Measurements from ENCODE around the gene TNFSF13B. TPM values are rescaled to one million over a fixed set of nuclear protein-coding genes. Genes with fewer than 3 reads are reported as not detected.
"Not testable (repeated sequence)": the region's sequence is repeated elsewhere in the genome, so short reads cannot be mapped to it uniquely, and the experiment has no call there.

Gene TNFSF13B
- total and polyA plus RNA-seq, 4 experiments from 2014 or later = 35.8 to 54.6 (median 41.3) TPM

- H3K4me3 Mint-ChIP-seq = peak overlapping the region in 3 of 8 donors; percentile 28 to 44 (median 34)
- no peak for DNase-seq
- H3K36me3 Mint-ChIP-seq = peaks cover 23 to 35% of the 10 kb centered on the region in 2 donors
- H3K9me3 Mint-ChIP-seq = peaks cover 0 to 13% (median 7%) of the 10 kb centered on the region in 8 donors
- Histone ChIP-seq H3K9me3 (ENCODE audit: control insufficient read depth in 1 of 2, low read length in 2 of 2) (no peaks in the 10 kb centered on the region), H3K27me3 (ENCODE audit: insufficient read depth, low read length) (no peaks in the 10 kb centered on the region), H3K4me3 (ENCODE audit: low read length in 2 of 2) (no peak overlapping the region), H3K36me3 (ENCODE audit: insufficient read depth, low read length) (no peaks in the 10 kb centered on the region), H3K27ac (ENCODE audit: low read depth, low read length) (no peak overlapping the region), H3K4me1 (ENCODE audit: insufficient read depth, low read length) (peaks cover 26% of the 10 kb centered on the region)
- intact Hi-C loops (cut with micrococcal nuclease) = loop anchor here (2.0 kb wide), 2 partner anchors 35 to 79 kb away; no protein-coding TSS in a partner anchor
- peak overlapping the region in 6 of 7 donors; percentile 15 to 91 (median 44) for H3K27ac Mint-ChIP-seq
- peaks cover 10 to 31% (median 14%) of the 10 kb centered on the region in 4 donors for H3K4me1 Mint-ChIP-seq
- CTCF ChIA-PET (ENCODE audit: partially characterized antibody) = interaction anchor here (1.0 kb wide), 2 partner anchors 35 to 78 kb away, joined by 3 read pairs; no protein-coding TSS in a partner anchor
- POLR2A ChIA-PET (ENCODE audit: partially characterized antibody) = no interaction called here
- no peaks in the 10 kb centered on the region for H3K27me3 Mint-ChIP-seq
Measured at GRCh38 chr13:108305655-108306054, 36.1 kb downstream of the TNFSF13B start.

GRCh38 chr13:108306860-108307259 lies 37.3 kb downstream of the TNFSF13B start:
- peak overlapping the region in 5 of 8 donors; percentile 6 to 77 (median 43) for H3K4me3 Mint-ChIP-seq
- H3K27me3 Mint-ChIP-seq = no peaks in the 10 kb centered on the region
- POLR2A ChIA-PET (ENCODE audit: partially characterized antibody) = interaction anchor here (0.7 to 1.3 kb wide), 5 partner anchors 37 to 190 kb away, joined by 3 to 11 read pairs (median 4); partner anchors contain the start of gene TNFSF13B
- no peaks in the 10 kb centered on the region for H3K27me3 ChIP-seq (ENCODE audit: insufficient read depth, low read length)
- H3K4me1 ChIP-seq (ENCODE audit: insufficient read depth, low read length) = peaks cover 26% of the 10 kb centered on the region
- intact Hi-C loops (cut with micrococcal nuclease) = loop anchor here (2.0 kb wide), 2 partner anchors 36 to 80 kb away; no protein-coding TSS in a partner anchor
- CTCF ChIA-PET (ENCODE audit: partially characterized antibody) = interaction anchor here (0.6 to 1.0 kb wide), 2 partner anchors 201 to 575 kb away, joined by 3 to 5 read pairs; no protein-coding TSS in a partner anchor
- peaks cover 10 to 31% (median 14%) of the 10 kb centered on the region in 4 donors for H3K4me1 Mint-ChIP-seq
- no peak overlapping the region for H3K4me3 ChIP-seq (ENCODE audit: low read length in 2 of 2)
- H3K27ac ChIP-seq (ENCODE audit: low read depth, low read length) = no peak overlapping the region
- peak overlapping the region; percentile 23 to 90 (median 70) for H3K27ac Mint-ChIP-seq
- peak in 3 of 5 donors; percentile 26 to 34 (median 33) for DNase-seq
- H3K9me3 ChIP-seq (ENCODE audit: control insufficient read depth in 1 of 2, low read length in 2 of 2) = peaks cover 0 to 3% of the 10 kb centered on the region in 2 donors
- H3K36me3 ChIP-seq (ENCODE audit: insufficient read depth, low read length) = no peaks in the 10 kb centered on the region
- H3K36me3 Mint-ChIP-seq = peaks cover 20 to 29% of the 10 kb centered on the region in 2 donors
- H3K9me3 Mint-ChIP-seq = peaks cover 0 to 13% (median 8%) of the 10 kb centered on the region in 8 donors

GRCh38 chr13:108311596-108311995 lies 42.1 kb downstream of the TNFSF13B start:
- CTCF ChIA-PET (ENCODE audit: partially characterized antibody); H3K4me3 ChIP-seq (ENCODE audit: low read length in 2 of 2); H3K4me3 Mint-ChIP-seq; POLR2A ChIA-PET (ENCODE audit: partially characterized antibody); H3K36me3 ChIP-seq (ENCODE audit: insufficient read depth, low read length); H3K27ac ChIP-seq (ENCODE audit: low read depth, low read length); H3K27me3 ChIP-seq (ENCODE audit: insufficient read depth, low read length); DNase-seq; intact Hi-C loops (cut with micrococcal nuclease); H3K27me3 Mint-ChIP-seq; H3K9me3 ChIP-seq (ENCODE audit: control insufficient read depth in 1 of 2, low read length in 2 of 2): not testable (repeated sequence)
- Mint-ChIP-seq H3K9me3 (peaks cover 0 to 13% (median 8%) of the 10 kb centered on the region in 8 donors), H3K27ac (peak overlapping the region in 1 of 7 donors; percentile 15), H3K4me1 (peaks cover 9 to 21% (median 13%) of the 10 kb centered on the region in 4 donors), H3K36me3 (peaks cover 10 to 11% of the 10 kb centered on the region in 2 donors)
- H3K4me1 ChIP-seq (ENCODE audit: insufficient read depth, low read length) = peaks cover 13% of the 10 kb centered on the region

GRCh38 chr13:108313382-108313781 lies 43.9 kb downstream of the TNFSF13B start:
- H3K27me3 ChIP-seq (ENCODE audit: insufficient read depth, low read length) = no peaks in the 10 kb centered on the region
- ChIA-PET CTCF (ENCODE audit: partially characterized antibody) (no interaction called here), POLR2A (ENCODE audit: partially characterized antibody) (no interaction called here)
- H3K27ac ChIP-seq (ENCODE audit: low read depth, low read length) = no peak overlapping the region
- no peaks in the 10 kb centered on the region for H3K4me1 ChIP-seq (ENCODE audit: insufficient read depth, low read length)
- peaks cover 0 to 3% of the 10 kb centered on the region in 2 donors for H3K9me3 ChIP-seq (ENCODE audit: control insufficient read depth in 1 of 2, low read length in 2 of 2)
- Mint-ChIP-seq H3K9me3 (peaks cover 0 to 13% (median 8%) of the 10 kb centered on the region in 8 donors), H3K4me3 (no peak overlapping the region), H3K4me1 (peaks cover 4 to 9% (median 7%) of the 10 kb centered on the region in 4 donors), H3K36me3 (peaks cover 9 to 11% of the 10 kb centered on the region in 2 donors), H3K27me3 (no peaks in the 10 kb centered on the region), H3K27ac (peak overlapping the region in 1 of 7 donors; percentile 11)
- no peak overlapping the region for H3K4me3 ChIP-seq (ENCODE audit: low read length in 2 of 2)
- intact Hi-C loops (cut with micrococcal nuclease) = no loop called here
- no peaks in the 10 kb centered on the region for H3K36me3 ChIP-seq (ENCODE audit: insufficient read depth, low read length)
- no peak for DNase-seq

- POLR2A ChIA-PET (ENCODE audit: partially characterized antibody) = no interaction called here
- H3K27me3 Mint-ChIP-seq = no peaks in the 10 kb centered on the region
- H3K4me3 Mint-ChIP-seq = no peak overlapping the region
- CTCF ChIA-PET (ENCODE audit: partially characterized antibody) = interaction anchor here (2.0 kb wide), 1 partner anchor 193 kb away, joined by 9 read pairs; no protein-coding TSS in a partner anchor
- H3K4me3 ChIP-seq (ENCODE audit: low read length in 2 of 2) = no peak overlapping the region
- H3K9me3 ChIP-seq (ENCODE audit: control insufficient read depth in 1 of 2, low read length in 2 of 2) = peaks cover 0 to 3% of the 10 kb centered on the region in 2 donors
- intact Hi-C loops (cut with micrococcal nuclease) = no loop called here
- peaks cover 0 to 5% of the 10 kb centered on the region in 2 donors for H3K36me3 Mint-ChIP-seq
- no peaks in the 10 kb centered on the region for H3K27me3 ChIP-seq (ENCODE audit: insufficient read depth, low read length)
- H3K36me3 ChIP-seq (ENCODE audit: insufficient read depth, low read length) = no peaks in the 10 kb centered on the region
- no peak overlapping the region for H3K27ac ChIP-seq (ENCODE audit: low read depth, low read length)
- no peak overlapping the region for H3K27ac Mint-ChIP-seq
- peaks cover 4 to 9% (median 7%) of the 10 kb centered on the region in 4 donors for H3K4me1 Mint-ChIP-seq
- H3K4me1 ChIP-seq (ENCODE audit: insufficient read depth, low read length) = no peaks in the 10 kb centered on the region
- peaks cover 0 to 6% (median 1%) of the 10 kb centered on the region in 8 donors for H3K9me3 Mint-ChIP-seq
- DNase-seq = no peak
Measured at GRCh38 chr13:108315273-108315672, 45.8 kb downstream of the TNFSF13B start.

- Histone ChIP-seq H3K4me3 (ENCODE audit: low read length in 2 of 2) (no peak overlapping the region), H3K27ac (ENCODE audit: low read depth, low read length) (no peak overlapping the region), H3K27me3 (ENCODE audit: insufficient read depth, low read length) (no peaks in the 10 kb centered on the region), H3K4me1 (ENCODE audit: insufficient read depth, low read length) (no peaks in the 10 kb centered on the region), H3K9me3 (ENCODE audit: control insufficient read depth in 1 of 2, low read length in 2 of 2) (peaks cover 0 to 3% of the 10 kb centered on the region in 2 donors), H3K36me3 (ENCODE audit: insufficient read depth, low read length) (no peaks in the 10 kb centered on the region)
- intact Hi-C loops (cut with micrococcal nuclease) = no loop called here
- peak overlapping the region in 2 of 8 donors; percentile 13 to 42 for H3K4me3 Mint-ChIP-seq
- H3K27me3 Mint-ChIP-seq = no peaks in the 10 kb centered on the region
- peaks cover 4 to 9% (median 7%) of the 10 kb centered on the region in 4 donors for H3K4me1 Mint-ChIP-seq
- peaks cover 0 to 5% of the 10 kb centered on the region in 2 donors for H3K36me3 Mint-ChIP-seq
- H3K9me3 Mint-ChIP-seq = peaks cover 0 to 6% (median 1%) of the 10 kb centered on the region in 8 donors
- no peak for DNase-seq
- CTCF ChIA-PET (ENCODE audit: partially characterized antibody) = interaction anchor here (2.0 kb wide), 1 partner anchor 192 kb away, joined by 9 read pairs; no protein-coding TSS in a partner anchor
- peak overlapping the region in 2 of 7 donors; percentile 2 to 9 for H3K27ac Mint-ChIP-seq
- POLR2A ChIA-PET (ENCODE audit: partially characterized antibody) = no interaction called here
Measured at GRCh38 chr13:108315991-108316390, 46.5 kb downstream of the TNFSF13B start.

GRCh38 chr13:108316413-108316812 lies 46.9 kb downstream of the TNFSF13B start:
- Histone ChIP-seq H3K9me3 (ENCODE audit: control insufficient read depth in 1 of 2, low read length in 2 of 2) (peaks cover 0 to 1% of the 10 kb centered on the region in 2 donors), H3K36me3 (ENCODE audit: insufficient read depth, low read length) (no peaks in the 10 kb centered on the region), H3K4me1 (ENCODE audit: insufficient read depth, low read length) (no peaks in the 10 kb centered on the region), H3K27me3 (ENCODE audit: insufficient read depth, low read length) (no peaks in the 10 kb centered on the region), H3K4me3 (ENCODE audit: low read length in 2 of 2) (no peak overlapping the region), H3K27ac (ENCODE audit: low read depth, low read length) (no peak overlapping the region)
- H3K36me3 Mint-ChIP-seq = peaks cover 0 to 5% of the 10 kb centered on the region in 2 donors
- no peaks in the 10 kb centered on the region for H3K27me3 Mint-ChIP-seq
- peaks cover 0 to 6% (median 1%) of the 10 kb centered on the region in 8 donors for H3K9me3 Mint-ChIP-seq
- no peak for DNase-seq
- ChIA-PET CTCF (ENCODE audit: partially characterized antibody) (interaction anchor here (1.0 to 2.0 kb wide), 2 partner anchors 46 to 191 kb away, joined by 3 to 9 read pairs; no protein-coding TSS in a partner anchor), POLR2A (ENCODE audit: partially characterized antibody) (no interaction called here)
- peaks cover 4 to 9% (median 7%) of the 10 kb centered on the region in 4 donors for H3K4me1 Mint-ChIP-seq
- intact Hi-C loops (cut with micrococcal nuclease) = no loop called here
- H3K27ac Mint-ChIP-seq = no peak overlapping the region
- no peak overlapping the region for H3K4me3 Mint-ChIP-seq
